Ishikawa (cell line): ENCODE results near the gene WIPF3.

Experiments used
- EGR1 ChIP-seq: IDR thresholded peaks from 2 replicates; pipeline ENCODE4 v1.6.1; 2012
- NFIC ChIP-seq: IDR thresholded peaks from 2 replicates; pipeline ENCODE4 v1.6.1; 2012
- YY1 ChIP-seq: IDR thresholded peaks from 2 replicates; pipeline ENCODE4 v1.6.1; 2012; ENCODE audit warnings: low read depth
- TF ChIP-seq, protein P1 (sequence below): IDR thresholded peaks from 2 replicates; pipeline ENCODE4 v1.6.1; 2012; ENCODE audit warnings: low read depth, mild to moderate bottlenecking

DNA sequence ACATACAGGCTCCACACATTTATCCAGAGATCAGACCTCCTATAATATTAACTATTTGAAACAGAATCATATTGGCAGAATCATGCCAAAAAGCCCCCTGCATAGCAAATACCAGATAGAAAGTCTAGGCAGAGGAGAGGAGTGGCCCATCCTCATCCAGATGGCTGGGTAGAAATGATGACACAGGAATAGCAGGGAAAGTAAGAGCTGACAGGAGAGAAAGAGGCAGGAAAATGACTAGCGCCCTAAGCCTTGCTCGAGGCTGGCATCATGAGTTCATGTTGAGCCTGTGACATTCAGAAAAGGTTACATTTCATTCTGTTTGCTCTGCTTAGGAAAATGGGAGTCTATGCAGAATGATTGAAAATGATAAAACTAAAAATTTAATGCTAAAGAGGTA, 27.6 kb downstream of the WIPF3 start:
- TF ChIP-seq NFIC (no peak), EGR1 (no peak), YY1 (no peak)
- TF ChIP-seq, protein P1, sequence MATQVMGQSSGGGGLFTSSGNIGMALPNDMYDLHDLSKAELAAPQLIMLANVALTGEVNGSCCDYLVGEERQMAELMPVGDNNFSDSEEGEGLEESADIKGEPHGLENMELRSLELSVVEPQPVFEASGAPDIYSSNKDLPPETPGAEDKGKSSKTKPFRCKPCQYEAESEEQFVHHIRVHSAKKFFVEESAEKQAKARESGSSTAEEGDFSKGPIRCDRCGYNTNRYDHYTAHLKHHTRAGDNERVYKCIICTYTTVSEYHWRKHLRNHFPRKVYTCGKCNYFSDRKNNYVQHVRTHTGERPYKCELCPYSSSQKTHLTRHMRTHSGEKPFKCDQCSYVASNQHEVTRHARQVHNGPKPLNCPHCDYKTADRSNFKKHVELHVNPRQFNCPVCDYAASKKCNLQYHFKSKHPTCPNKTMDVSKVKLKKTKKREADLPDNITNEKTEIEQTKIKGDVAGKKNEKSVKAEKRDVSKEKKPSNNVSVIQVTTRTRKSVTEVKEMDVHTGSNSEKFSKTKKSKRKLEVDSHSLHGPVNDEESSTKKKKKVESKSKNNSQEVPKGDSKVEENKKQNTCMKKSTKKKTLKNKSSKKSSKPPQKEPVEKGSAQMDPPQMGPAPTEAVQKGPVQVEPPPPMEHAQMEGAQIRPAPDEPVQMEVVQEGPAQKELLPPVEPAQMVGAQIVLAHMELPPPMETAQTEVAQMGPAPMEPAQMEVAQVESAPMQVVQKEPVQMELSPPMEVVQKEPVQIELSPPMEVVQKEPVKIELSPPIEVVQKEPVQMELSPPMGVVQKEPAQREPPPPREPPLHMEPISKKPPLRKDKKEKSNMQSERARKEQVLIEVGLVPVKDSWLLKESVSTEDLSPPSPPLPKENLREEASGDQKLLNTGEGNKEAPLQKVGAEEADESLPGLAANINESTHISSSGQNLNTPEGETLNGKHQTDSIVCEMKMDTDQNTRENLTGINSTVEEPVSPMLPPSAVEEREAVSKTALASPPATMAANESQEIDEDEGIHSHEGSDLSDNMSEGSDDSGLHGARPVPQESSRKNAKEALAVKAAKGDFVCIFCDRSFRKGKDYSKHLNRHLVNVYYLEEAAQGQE = no peak
